ENCODE results near the gene EDN3.
"Not testable (repeated sequence)": the region's sequence is repeated elsewhere in the genome, so short reads cannot be mapped to it uniquely, and the experiment has no call there.

EDN3 gene

GRCh38 chr20:59336540-59336939, 36.1 kb downstream of the EDN3 start:
- no peak for DNase-seq (ENCODE audit: low spot score)

DNA sequence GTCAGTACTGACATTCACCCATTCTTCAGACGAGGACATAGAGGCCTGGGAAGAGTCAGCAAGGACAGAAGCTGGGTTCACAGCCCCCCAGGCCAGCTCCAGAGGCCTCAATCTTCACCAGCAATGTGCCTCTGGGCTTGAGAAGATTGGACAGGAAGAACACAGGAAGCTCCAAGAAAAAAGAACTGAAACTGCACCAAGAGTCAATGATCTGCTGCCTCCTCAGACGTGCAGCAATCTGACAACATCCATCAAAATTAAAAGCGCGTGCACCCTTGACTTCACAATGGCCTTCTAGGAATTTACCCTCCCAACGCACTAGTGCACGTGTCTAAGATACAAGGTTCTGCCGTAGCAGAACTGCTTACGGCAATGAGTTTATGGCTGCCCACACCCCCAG, 38.0 kb downstream of the EDN3 start:
- not testable (repeated sequence) for DNase-seq (ENCODE audit: low spot score)

GRCh38 chr20:59340201-59340885, 39.9 kb downstream of the EDN3 start:
- no peak for DNase-seq (ENCODE audit: low spot score)

DNA sequence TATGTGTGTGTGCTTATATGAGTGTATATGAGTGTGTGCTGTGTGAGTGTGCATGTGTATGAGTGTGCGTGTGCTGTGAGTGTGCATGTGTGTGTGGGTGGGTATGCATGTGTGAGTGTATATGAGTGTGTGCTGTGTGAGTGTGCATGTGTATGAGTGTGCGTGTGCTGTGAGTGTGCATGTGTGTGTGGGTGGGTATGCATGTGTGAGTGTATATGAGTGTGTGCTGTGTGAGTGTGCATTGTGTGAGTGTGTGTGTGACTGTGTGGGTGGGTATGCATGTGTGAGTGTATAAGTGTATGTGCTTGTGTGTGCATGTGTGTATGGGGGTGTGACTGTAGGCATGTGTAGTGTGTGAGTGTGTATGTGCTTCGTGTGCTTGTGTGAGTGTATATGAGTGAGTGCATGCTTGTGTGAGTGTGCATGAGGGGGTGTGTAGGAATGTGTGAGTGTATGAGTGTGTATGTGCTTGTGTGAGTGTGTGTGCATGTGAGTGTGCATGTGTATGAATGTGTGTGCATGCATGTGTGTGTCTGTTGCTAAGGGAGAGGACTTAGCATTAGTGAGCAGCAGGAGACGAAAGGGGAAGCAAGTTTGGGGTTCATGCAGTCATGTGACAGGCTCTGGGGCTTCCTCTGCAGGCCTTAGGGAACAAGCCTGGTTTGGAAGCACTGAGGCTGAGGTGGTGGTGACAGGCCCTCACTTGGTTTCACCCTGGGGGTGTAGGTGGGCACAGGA, 41.0 kb downstream of the EDN3 start:
- DNase-seq (ENCODE audit: low spot score) = not testable (repeated sequence)

GRCh38 chr20:59342023-59342957, 41.9 kb downstream of the EDN3 start:
- no peak for DNase-seq (ENCODE audit: low spot score)

DNA sequence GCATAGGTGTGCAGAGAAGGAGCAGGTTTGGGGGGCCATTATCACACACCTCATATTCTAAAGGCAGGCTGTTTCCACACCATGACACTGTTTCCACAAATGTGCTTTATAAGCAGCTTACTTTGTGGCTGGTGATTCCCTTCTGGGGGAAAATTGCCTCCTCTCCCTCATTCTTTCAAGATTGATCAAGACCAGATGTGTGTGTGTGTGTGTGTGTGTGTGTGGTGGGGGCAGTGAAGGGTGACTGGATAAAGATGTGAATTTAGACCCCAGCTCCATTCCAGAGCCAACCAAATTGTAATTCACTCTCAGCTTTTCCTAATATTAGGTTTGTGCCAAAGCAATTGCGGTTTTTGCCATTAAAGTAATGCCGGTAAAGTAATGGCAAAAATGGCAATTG, 45.6 kb downstream of the EDN3 start:
- no peak for DNase-seq (ENCODE audit: low spot score)

DNA sequence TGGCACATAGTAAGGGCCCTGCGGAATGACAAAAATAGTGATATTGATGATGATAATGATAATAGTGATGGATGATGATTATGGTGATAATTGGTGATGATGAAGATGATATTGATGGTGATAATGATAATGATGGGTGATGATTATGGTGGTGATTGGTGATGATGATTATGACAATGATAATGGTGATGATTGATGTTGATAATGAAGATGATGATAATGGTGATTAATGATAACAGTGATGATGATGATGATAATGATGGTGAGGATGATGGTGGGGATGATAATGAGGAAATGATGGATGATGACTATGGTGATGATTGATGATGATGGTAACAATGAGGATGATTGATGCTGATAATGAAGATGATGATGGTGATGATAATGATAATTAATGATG, 48.9 kb downstream of the EDN3 start:
- DNase-seq (ENCODE audit: low spot score) = no peak

DNA sequence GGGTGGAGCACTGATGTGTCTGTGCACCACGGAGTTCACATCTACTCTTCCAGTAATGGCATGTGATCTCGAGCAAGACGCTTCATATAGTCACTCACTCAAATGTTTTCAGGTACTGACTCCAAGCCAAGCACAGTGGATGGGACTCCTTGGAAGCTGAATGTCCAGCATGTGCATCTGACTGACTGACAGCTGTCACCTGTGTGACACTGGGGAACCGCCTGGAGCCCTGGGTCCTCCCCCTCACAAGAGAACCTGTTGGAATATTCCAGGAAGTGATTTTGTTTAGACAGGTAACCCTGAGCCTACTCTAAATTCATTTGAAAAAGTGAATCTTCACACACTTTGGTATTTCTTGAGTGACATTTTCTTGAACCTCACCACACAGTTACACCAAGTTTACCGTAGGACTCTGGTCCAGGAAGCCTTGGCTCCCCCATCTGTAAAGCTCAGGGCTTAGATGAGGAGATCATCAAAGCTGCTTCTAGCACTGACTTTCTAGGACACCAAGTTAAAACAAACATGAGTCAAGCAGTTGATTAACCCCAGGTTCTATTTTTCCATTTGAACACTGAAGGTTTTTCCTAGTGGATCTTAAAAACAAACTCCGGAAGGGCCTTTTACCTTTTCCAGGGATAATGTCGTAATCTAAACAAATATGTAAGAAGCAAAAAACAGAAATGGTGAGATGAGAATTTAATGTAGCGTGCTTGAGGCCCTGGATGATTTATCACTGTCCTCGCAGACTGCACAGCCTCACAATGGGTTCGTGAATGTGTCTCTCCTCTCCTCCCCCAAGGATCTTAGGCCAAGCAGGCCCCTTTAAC, 50.1 kb downstream of the EDN3 start:
- DNase-seq (ENCODE audit: low spot score) = no peak

- no peak for DNase-seq (ENCODE audit: low spot score)
Measured at GRCh38 chr20:59351157-59352040, 51.0 kb downstream of the EDN3 start.

DNA sequence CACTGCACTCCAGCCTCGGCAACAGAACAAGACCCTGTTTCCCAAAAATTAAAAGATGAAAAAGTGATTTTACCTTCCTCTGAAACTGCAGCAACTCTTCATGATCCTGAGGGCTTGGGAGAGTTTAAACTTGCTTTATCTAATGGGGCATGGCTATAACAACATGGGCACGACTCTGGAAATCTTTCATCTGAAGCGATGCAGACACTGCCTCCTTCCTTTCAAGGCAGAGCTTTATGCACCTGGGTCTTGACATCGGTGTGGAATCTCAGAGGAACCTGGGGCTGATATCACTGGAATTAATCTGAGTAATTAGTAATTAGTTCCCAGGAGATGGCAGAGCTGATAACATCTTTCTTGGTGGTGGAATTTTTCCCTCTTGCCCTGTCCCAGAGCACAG, 52.1 kb downstream of the EDN3 start:
- DNase-seq (ENCODE audit: low spot score) = no peak

GRCh38 chr20:59352990-59353389, 52.6 kb downstream of the EDN3 start:
- no peak for DNase-seq (ENCODE audit: low spot score)

DNA sequence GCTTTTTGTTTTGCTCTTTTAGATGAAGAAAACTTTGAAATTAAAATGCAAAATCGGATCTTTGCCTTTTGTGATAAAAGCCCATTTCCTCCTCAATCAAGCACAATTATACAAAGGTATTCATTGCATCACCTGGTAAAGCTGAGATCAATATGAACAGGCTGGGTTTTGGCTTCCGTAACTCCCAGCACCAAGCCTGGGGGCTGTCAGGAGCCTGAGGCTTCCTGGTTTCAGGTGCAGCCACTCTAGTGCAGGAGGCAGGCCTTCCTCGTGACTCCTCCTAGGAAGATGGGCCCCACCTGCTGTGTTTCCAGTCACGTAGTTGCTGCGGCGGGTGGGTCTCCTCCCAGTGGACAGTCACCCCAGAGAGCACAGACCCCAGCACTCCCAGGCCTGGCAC, 54.0 kb downstream of the EDN3 start:
- no peak for DNase-seq (ENCODE audit: low spot score)

- no peak for DNase-seq (ENCODE audit: low spot score)
Measured at GRCh38 chr20:59355242-59355641, 54.8 kb downstream of the EDN3 start.

GRCh38 chr20:59356662-59357165, 56.3 kb downstream of the EDN3 start:
- no peak for DNase-seq (ENCODE audit: low spot score)

- DNase-seq (ENCODE audit: low spot score) = not testable (repeated sequence)
Measured at GRCh38 chr20:59358793-59359192, 58.4 kb downstream of the EDN3 start.

DNA sequence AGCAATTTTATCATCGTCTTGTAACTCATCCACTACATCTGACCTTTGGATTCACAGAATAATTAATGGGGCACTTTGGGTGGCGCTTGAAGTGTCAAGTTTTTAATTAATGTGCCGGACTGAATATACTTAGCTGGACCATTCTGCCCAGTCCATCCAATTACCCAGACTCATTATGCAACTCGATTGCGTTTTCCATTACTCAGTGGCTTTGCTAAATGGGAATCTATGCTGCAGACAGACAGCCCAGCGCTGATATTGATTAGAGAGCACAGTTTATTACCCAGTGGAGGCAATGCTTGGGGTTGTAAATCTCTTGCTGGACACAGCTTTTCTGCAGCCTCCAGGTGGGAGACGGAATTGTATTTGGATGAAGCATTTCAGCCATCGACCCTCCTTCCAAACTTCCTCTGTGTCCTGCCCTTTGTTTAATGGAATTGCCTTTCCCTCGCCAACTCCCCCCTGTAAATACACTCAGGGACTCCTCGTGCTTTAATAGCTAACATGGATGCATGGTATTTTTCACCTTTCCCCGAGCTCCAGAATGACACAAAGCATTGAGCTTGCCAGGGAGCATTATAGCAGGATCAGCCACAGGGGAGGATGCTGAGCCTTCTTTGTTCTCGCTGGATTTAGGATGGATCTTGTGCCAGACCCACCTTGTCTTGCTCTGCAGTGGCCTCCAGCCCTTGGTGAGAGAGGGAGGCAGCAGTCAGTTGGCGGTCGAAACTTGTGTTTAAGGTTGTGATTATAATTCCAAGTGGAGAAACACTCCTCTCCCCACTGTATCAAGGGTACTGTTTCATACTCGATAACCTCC, 59.7 kb downstream of the EDN3 start:
- DNase-seq (ENCODE audit: low spot score) = no peak

DNA sequence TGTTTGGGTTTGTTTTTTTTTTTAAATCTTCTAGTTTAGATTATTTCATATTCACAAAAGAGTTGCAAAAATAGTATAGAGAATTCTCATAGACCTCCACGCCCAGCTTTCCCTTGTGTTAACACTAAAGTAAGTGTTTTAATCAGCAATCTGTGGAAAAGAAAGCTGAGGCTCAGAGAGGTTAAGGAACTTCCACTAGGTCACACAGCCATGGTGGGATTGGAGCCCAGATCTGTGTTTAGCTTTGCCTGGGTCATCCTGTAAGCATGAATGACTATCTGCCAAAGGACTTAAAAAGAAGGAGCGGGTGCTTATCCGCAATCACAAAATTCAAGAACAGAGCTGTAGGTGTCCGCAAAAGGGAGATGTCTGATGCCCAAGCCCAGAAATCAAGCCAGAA, 60.5 kb downstream of the EDN3 start:
- no peak for DNase-seq (ENCODE audit: low spot score)

DNA sequence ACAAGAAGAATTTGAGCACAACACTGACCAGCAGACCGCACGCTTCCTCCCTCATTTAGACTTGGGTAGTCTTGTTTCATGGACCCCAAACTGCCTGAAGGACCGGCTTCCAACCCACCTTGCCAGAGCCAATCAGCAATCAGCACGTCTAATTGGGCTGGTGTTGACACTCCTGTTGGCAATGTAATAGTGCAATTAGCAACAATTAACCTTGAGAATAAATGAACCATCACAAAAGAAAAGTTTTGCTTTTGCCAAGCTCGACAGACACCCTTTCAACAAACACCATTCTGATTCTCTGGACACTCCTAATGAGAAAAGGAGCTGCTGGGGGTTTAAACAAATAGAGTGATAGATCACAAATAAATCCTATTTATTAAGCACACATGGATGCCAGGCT, 61.0 kb downstream of the EDN3 start:
- DNase-seq (ENCODE audit: low spot score) = no peak

DNA sequence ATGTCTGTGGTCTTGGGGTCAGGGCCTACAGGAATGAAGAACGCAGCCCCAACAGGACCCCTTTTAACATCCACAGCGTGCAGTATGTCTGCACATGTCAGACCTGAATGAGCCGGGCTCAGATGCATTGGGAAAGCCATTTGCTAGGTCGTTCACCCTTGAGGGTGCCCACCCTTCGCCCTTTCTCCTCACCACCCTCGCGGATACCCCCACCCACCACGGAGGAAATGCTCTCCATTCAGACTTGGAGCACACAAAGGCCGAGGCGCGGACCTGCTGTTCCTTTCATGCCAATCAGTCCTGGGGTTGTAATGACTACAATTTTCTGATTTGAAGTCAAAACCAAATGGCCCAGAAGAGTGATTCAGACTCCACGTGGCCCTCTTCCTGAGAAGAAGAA, 62.7 kb downstream of the EDN3 start:
- no peak for DNase-seq (ENCODE audit: low spot score)

- DNase-seq (ENCODE audit: low spot score) = no peak
Measured at GRCh38 chr20:59364611-59365010, 64.2 kb downstream of the EDN3 start.

All from germinal center (tissue), 1 donor.